Colonic mucosa (tissue), 4 donors: ENCODE measurements around the gene KRT27. TPM values are rescaled to one million over a fixed set of nuclear protein-coding genes. Genes with fewer than 3 reads are reported as not detected.
A peak's percentile ranks its signal among the peaks of the same experiment; 100 is the strongest.

Experiments used
- DNase-seq: peaks from one replicate; pipeline ENCODE4 v3.0.0-alpha.2; 2020
- H3K27ac ChIP-seq: fragments of 200-600 bp; one replicate; pipeline ENCODE4 v1.8.0; 2021
- H3K27me3 ChIP-seq: fragments of 200-600 bp; one replicate; pipeline ENCODE4 v1.8.0; 2021
- H3K36me3 ChIP-seq: fragments of 200-600 bp; one replicate; pipeline ENCODE4 v1.8.0; 2021
- H3K4me1 ChIP-seq: fragments of 200-600 bp; one replicate; pipeline ENCODE4 v1.8.0; 2021; ENCODE audit warnings: mild to moderate bottlenecking
- H3K4me3 ChIP-seq: fragments of 200-600 bp; one replicate; pipeline ENCODE4 v1.8.0; 2021
- H3K9ac ChIP-seq, 2 donors: one replicate each; pipeline ENCODE4 v1.7.0; 2013; ENCODE audit warnings: control low read depth in 2 of 2, low read depth in 2 of 2, low read length in 2 of 2
- H3K9me3 ChIP-seq: fragments of 200-600 bp; one replicate; pipeline ENCODE4 v1.8.0; 2021
- intact Hi-C: fragments of 100-400 bp; cut with DNase I; formaldehyde crosslinking; loops from one replicate; pipeline ENCODE4 v1.14.1; 2022
- total RNA-seq, 2 donors: library from RNA; stranded (reverse); fragmentation: NEBNext Ultra II Directional in 1 of 2; extraction: Animal tissue kit (Norgen Biotek cat#: 25700) in 1 of 2; gene quantifications; one replicate each; pipeline ENCODE4 v1.2.1, GENCODE V29; 2021
- TF ChIP-seq, protein P1 (sequence below): fragments of 200-600 bp; IDR thresholded peaks from one replicate; pipeline ENCODE4 v1.8.0; 2022; ENCODE audit warnings: antibody characterized with exemption, mild to moderate bottlenecking
- donor health status: healthy.
- donor health status: DM: no; HTN: no; CAD: no.
- donor health status: DM: no; HTN: no; CAD: no.

Gene KRT27
- total RNA-seq, 2 donors from 2014 or later, result not detected

DNA sequence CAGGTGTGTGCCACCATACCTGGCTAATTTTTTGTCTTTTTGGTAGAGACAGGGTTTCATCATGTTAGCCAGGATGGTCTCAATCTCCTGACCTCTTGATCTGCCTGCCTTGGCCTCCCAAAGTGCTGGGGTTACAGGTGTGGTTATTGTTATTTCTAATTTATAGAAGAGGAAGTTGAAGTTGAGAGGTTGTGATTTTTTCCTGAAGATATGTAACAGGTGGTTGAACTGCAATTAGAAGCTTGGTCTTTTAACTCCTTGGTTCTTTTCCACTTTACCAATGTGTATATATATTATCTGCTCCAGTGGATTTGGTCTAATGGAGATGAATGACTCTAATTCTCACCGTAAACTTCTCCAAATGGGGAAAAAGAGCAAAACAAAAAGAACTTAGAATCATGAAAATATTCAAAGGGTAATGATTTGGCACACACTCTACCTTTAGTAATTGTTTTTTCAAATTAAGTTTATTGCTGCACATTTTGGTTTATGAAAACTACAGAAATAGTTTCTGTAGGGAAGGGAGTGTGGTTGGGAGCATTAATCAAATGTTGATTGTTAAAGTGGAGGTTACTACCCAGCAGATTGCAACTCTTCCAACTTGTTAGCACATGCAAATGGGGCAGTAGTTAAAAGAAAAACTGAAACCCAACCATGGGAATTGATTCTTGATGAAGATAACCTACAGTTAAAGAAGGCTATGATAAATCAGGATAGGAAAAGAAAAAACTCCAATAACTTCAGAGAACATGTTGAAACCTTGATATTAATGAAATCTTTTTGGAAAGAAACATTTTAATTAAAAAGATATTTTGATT lies 41.9 kb upstream of the KRT27 start:
- DNase-seq, result no peak
- H3K4me1 ChIP-seq, result no peaks in the 10 kb centered on the region
- TF ChIP-seq, protein P1, sequence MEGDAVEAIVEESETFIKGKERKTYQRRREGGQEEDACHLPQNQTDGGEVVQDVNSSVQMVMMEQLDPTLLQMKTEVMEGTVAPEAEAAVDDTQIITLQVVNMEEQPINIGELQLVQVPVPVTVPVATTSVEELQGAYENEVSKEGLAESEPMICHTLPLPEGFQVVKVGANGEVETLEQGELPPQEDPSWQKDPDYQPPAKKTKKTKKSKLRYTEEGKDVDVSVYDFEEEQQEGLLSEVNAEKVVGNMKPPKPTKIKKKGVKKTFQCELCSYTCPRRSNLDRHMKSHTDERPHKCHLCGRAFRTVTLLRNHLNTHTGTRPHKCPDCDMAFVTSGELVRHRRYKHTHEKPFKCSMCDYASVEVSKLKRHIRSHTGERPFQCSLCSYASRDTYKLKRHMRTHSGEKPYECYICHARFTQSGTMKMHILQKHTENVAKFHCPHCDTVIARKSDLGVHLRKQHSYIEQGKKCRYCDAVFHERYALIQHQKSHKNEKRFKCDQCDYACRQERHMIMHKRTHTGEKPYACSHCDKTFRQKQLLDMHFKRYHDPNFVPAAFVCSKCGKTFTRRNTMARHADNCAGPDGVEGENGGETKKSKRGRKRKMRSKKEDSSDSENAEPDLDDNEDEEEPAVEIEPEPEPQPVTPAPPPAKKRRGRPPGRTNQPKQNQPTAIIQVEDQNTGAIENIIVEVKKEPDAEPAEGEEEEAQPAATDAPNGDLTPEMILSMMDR, result no peak
- H3K27ac ChIP-seq, result no peak overlapping the region
- H3K27me3 ChIP-seq, result no peaks in the 10 kb centered on the region
- H3K9ac ChIP-seq, result no peak overlapping the region
- no peaks in the 10 kb centered on the region for H3K9me3 ChIP-seq
- no peaks in the 10 kb centered on the region for H3K36me3 ChIP-seq
- no peak overlapping the region for H3K4me3 ChIP-seq
- intact Hi-C loops, result no loop called here

DNA sequence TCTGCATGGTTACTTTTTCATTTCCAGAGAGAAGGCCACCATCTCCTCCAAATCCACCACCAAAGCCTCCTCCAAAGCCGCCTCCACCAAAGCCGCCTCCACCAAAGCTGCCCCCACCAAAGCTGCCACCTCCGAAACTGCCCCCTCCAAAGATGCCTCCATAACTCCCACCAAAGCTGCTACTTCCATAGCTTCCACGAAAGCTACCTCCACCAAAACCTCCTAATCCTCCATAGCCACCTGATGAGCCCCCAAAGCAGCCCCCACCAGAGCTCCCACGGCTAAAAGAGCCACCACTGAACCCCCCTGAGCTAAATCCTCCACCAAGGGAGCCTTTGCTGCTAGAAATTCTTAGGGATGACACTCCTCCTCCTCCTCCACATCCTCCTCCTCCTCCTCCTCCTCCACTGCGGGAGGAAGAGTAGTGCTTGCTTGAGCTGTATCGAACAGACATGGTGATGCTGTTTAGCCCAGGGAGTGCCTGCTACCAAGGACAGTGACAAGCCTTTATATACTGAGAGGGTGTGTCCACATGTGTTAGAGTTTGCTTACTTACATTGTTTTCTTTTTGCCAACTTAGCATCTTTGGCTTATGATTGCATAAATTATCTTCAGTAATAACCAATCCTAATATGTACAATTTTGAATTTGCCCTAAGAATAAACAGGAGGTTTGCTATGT lies 39.9 kb upstream of the KRT27 start, which contains the start of gene KRT10:
Gene KRT10 (minus strand): TSS at position 483 of the 681 bp plus-strand sequence. CDS start 29 bp downstream, at position 454.
- TF ChIP-seq, protein P1, result no peak
- intact Hi-C loops, result no loop called here
- no peak within 1 kb of the TSS for H3K9ac ChIP-seq
- H3K9me3 ChIP-seq, result no peaks in the 10 kb centered on the region
- DNase-seq, result no peak
- H3K4me3 ChIP-seq, result no peak within 1 kb of the TSS
- no peaks in the 10 kb centered on the region for H3K4me1 ChIP-seq
- H3K36me3 ChIP-seq, result no peaks in the 10 kb centered on the region
- no peaks in the 10 kb centered on the region for H3K27me3 ChIP-seq
- no peak within 1 kb of the TSS for H3K27ac ChIP-seq

DNA sequence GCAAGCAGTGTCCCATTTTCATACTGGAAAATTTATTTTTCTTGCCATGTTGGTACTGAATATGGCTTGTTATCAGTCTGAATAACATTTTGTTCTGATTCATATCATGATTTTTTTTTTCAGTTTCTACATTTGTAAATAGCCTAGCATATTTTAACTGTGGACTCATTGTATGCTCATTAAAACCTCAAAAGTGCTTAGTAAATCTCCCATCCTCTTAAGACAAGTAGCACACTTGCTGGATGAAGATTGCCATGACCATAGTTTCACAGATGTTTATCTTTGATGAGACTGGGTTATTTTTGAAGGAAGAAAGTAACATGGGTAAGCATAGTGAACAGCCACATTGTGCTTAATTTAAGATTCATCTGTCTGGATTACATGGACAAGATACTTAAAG lies 39.2 kb upstream of the KRT27 start:
- Histone ChIP-seq H3K27me3 (no peaks in the 10 kb centered on the region), H3K9ac (no peak overlapping the region), H3K4me3 (no peak overlapping the region), H3K9me3 (no peaks in the 10 kb centered on the region), H3K4me1 (no peaks in the 10 kb centered on the region), H3K27ac (no peak overlapping the region), H3K36me3 (no peaks in the 10 kb centered on the region)
- DNase-seq, result no peak
- TF ChIP-seq, protein P1, result no peak
- intact Hi-C loops, result no loop called here

DNA sequence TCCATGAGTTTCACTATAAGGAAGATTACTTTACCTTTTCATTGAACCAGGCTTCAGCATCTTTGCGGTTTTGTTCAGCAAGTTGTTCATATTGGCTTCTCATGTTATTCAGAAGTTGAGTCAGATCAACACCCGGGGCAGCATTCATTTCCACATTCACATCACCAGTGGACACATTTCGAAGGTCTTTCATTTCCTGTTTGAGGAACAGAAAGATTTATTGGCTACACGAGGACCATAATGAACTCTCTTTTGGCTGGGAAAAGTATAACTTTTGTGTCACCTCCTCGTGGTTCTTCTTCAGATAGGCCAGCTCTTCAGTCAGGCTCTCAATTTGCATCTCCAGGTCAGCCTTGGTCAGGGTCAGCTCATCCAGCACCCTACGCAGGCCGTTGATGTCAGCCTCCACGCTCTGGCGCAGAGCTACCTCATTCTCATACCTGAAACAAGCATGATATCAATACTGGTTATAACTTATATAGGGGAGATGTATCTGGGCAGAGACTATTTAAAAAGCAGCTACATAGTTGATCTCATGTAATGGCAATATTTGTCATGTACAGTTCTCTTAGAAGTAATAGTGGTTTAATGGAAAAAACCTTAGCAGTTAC lies 38.0 kb upstream of the KRT27 start:
- TF ChIP-seq, protein P1, result no peak
- Histone ChIP-seq H3K27ac (no peak overlapping the region), H3K4me1 (no peaks in the 10 kb centered on the region), H3K27me3 (no peaks in the 10 kb centered on the region), H3K9ac (no peak overlapping the region), H3K36me3 (no peaks in the 10 kb centered on the region), H3K9me3 (no peaks in the 10 kb centered on the region), H3K4me3 (no peak overlapping the region)
- intact Hi-C loops, result no loop called here
- DNase-seq, result no peak

DNA sequence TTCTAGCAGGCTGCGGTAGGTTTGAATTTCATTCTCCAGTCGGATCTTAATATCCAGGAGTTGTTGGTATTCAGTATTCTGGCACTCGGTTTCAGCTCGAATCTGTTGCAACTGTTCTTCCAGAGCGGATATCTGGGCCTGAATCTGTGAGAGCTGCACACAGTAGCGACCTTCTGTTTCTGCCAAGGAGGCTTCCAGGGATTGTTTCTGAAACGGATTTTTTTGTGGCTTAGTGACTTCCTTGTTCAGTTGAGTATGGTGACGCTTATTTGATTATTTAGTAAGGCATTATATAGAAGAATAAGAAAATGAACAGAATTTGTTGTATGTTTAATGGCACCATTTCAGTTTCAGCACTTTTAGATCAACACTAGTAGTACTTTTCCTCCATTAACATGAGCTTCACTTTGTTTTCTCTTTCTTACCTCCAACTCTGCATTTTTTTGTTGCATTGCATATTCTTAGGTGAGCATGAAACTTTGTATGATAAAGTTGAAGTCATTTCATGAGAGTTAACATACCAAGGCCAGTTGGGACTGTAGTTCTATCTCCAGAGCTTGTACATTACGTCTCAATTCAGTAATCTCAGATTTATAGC lies 37.3 kb upstream of the KRT27 start:
- peak overlapping the region; percentile 15 for H3K27ac ChIP-seq
- no peak for DNase-seq
- TF ChIP-seq, protein P1, result no peak
- H3K36me3 ChIP-seq, result no peaks in the 10 kb centered on the region
- no peaks in the 10 kb centered on the region for H3K9me3 ChIP-seq
- no peak overlapping the region for H3K9ac ChIP-seq
- H3K4me1 ChIP-seq, result no peaks in the 10 kb centered on the region
- H3K4me3 ChIP-seq, result peak overlapping the region; percentile 60
- intact Hi-C loops, result no loop called here
- H3K27me3 ChIP-seq, result no peaks in the 10 kb centered on the region
